Fibroblast of mammary gland (primary cell): ENCODE results near the gene RBM12.

Experiments used
- DNase-seq: peaks from one replicate; pipeline ENCODE4 v3.0.0-alpha.2; 2010; ENCODE audit warnings: low read depth
- H3K4me3 ChIP-seq: 2 replicates; pipeline ENCODE4 v1.5.1; 2011; ENCODE audit warnings: low read depth, mild to moderate bottlenecking, low read length, moderate library complexity; ENCODE audit not compliant: control insufficient read depth
- TF ChIP-seq, protein P1 (sequence below): conservative IDR thresholded peaks from 2 replicates; pipeline ENCODE4 v1.5.1; 2011; ENCODE audit warnings: low read depth, low read length, inconsistent platforms; ENCODE audit not compliant: control insufficient read depth, insufficient read depth

Gene RBM12

DNA sequence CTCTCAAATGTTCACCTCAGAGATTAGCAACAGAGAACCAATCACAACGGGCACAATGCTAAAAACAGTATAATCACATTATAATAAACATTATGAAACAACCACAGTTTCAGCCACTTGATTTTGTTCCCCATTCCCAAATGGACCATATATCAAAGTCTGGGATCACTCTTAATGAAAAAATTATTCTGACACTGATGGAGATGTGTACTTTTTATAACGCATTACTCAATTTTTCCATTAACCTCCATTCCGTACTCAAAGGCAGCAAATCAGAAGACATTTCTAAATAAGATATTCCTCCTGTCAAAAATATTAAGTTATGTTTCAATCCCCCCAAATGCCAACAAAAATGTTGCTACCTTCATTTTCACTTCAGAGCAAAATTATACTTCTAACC is 2.8 kb downstream of the RBM12 start:
- no peak overlapping the region for H3K4me3 ChIP-seq
- TF ChIP-seq, protein P1, sequence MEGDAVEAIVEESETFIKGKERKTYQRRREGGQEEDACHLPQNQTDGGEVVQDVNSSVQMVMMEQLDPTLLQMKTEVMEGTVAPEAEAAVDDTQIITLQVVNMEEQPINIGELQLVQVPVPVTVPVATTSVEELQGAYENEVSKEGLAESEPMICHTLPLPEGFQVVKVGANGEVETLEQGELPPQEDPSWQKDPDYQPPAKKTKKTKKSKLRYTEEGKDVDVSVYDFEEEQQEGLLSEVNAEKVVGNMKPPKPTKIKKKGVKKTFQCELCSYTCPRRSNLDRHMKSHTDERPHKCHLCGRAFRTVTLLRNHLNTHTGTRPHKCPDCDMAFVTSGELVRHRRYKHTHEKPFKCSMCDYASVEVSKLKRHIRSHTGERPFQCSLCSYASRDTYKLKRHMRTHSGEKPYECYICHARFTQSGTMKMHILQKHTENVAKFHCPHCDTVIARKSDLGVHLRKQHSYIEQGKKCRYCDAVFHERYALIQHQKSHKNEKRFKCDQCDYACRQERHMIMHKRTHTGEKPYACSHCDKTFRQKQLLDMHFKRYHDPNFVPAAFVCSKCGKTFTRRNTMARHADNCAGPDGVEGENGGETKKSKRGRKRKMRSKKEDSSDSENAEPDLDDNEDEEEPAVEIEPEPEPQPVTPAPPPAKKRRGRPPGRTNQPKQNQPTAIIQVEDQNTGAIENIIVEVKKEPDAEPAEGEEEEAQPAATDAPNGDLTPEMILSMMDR: no peak
- no peak for DNase-seq

DNA sequence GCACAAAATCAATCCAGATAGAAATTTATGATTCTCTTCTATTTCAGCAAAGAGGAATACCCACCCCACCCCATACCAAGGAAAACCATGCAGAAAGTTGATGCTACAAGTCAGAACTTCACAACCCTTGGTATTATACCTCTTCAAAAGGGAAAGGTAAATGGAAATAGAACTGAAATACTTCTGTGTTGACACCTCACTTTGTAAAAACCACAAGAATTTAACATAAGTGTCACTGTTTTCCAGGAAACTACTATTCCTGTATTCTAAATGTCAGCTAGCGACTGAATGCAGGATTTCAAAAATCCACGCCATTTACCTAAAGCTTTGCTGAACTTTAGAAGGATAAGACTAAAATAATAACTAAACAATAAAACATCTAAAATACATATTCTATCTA is 3.6 kb downstream of the RBM12 start:
- no peak for DNase-seq
- H3K4me3 ChIP-seq: no peak overlapping the region
- TF ChIP-seq, protein P1: no peak

DNA sequence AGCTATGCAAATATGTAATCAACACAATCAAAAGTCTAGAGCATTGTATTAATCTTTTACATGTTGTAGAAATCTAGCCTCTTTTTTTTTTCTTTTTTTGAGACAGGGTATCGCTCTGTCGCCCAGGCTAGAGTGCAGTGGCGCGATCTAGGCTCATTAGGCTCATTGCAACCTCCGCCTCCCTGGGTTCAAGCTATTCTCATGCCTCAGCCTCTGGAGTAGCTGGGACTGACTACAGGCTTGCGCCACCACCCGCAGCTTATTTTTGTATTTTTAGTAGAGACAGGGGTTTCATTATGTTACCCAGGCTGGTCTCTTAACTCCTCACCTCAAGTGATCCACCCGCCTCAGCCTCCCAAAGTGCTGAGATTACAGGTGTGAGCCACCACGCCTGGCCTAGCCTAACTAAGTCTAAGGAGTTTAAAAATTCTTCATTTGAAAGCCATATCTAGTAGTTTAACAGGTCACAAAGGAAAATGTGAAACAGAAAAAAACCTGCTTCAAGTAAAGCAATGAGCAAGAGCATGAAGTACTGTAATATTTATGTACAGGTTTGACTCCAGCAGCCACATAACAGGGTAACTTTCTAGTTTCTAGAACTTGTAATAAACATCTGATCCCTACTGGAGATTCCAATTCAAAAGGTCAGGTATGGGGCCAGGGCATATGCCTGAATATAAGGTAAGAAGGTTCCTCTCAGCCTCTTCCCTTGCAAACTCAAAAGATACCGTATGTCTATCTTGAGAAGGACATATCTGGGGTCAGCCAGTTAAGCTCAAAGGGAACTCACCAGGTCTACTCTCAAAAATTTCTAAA is 4.4 kb downstream of the RBM12 start:
- DNase-seq: no peak
- TF ChIP-seq, protein P1: no peak
- no peak overlapping the region for H3K4me3 ChIP-seq

DNA sequence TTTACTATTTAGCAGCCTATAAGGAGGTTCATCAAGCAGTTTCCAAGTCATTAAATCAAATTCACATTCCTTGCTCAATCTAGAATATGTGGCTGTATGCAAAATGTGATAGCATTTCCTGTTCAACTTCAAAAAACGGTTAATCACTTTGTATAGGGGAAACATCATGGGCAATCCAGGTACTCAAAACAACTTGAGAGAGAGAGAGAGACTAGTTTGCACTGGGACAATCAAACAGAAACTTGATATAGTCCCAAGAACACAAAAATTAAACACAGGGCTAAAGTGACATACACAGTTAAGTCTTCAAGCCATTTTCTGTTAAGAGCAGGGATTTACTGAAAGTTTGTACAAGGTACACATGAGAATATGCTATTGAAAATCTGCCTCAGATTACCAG is 7.4 kb downstream of the RBM12 start:
- H3K4me3 ChIP-seq: no peak overlapping the region
- DNase-seq: no peak
- TF ChIP-seq, protein P1: no peak

DNA sequence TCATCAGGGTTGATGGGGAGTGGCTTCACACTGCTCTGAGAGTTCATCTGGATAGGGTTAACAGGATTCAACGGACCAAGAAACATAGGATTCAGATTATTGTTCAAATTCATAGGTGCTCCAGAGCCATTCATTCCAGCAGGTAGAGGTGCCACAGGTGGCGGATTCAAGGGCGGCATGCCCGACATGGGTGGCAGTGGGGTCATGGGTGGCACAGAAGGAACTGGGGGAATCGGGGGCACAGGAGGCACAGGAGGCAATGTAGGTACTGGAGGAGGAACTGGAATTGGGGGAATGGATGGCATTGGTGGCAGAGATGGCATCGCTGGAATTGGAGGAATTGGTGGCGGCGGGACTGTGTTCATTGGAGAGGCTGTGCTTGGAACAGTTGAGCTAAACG is 10.3 kb downstream of the RBM12 start:
- no peak for DNase-seq
- TF ChIP-seq, protein P1: no peak

DNA sequence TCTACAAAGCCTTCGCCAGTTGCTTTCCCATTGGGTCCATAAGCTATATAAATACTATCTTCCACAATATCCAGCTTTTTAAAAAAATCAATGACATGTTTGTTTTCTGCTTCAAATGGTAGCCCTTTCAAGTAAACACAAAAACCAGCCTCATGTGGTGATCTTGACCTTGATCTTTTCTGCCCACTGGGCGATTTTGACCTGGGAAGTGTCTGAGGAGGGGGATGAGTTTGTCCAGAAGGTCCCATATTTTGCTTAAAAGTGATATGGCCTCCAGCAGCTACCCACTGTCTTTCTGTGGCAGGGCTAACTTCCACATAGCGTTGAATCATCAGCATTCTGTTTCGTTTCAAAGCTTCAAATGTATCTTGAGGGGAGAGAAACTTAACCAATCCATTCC is 10.8 kb downstream of the RBM12 start:
- DNase-seq: no peak
- TF ChIP-seq, protein P1: no peak
- no peak overlapping the region for H3K4me3 ChIP-seq

More for the DNA sequence above, 10.3 kb downstream of the RBM12 start:
- no peak overlapping the region for H3K4me3 ChIP-seq
